Caco-2 (cell line): ENCODE results near the gene GRK4. TPM values are rescaled to one million over a fixed set of nuclear protein-coding genes. Genes with fewer than 3 reads are reported as not detected.

ENCODE experiments used
- BruUV-seq: library from RNA; stranded (reverse); fragments of 400-500 nt; replicated peaks from 2 replicates; lab custom pipeline; 2021; lab: Mats Ljungman, UMichigan
- CTCF ChIA-PET: fragments of 300-600 bp; sonication (Branson Sonifier 250); formaldehyde crosslinking; loops from one replicate; lab custom pipeline; 2022; ENCODE audit warnings: antibody characterized with exemption; lab: Charles Lee
- POLR2A ChIA-PET: fragments of 300-600 bp; sonication (Branson Sonifier 250); formaldehyde crosslinking; loops from one replicate; lab custom pipeline; 2022; ENCODE audit warnings: antibody characterized with exemption; lab: Charles Lee
- DNase-seq, 2 experiments: peaks; one replicate each; pipeline versions ENCODE4 v3.0.0 to v3.0.0-alpha.2; 2020 to 2022
- H3K27me3 ChIP-seq: replicated peaks from 2 replicates; pipeline ENCODE4 v1.6.0; 2011; ENCODE audit warnings: low read length; ENCODE audit not compliant: control insufficient read depth, insufficient read depth
- H3K36me3 ChIP-seq: 2 replicates; pipeline ENCODE4 v1.5.1; 2011; ENCODE audit warnings: low read length; ENCODE audit not compliant: control insufficient read depth, insufficient read depth
- H3K4me1 ChIP-seq: fragments of 250-450 bp; sonication (Bioruptor Pico); 2 replicates; pipeline ENCODE4 v1.5.1; 2020; ENCODE audit warnings: mild to moderate bottlenecking
- H3K4me3 ChIP-seq: 2 replicates; pipeline ENCODE4 v1.5.1; 2011; ENCODE audit warnings: low read depth, mild to moderate bottlenecking, control low read depth, low read length
- H3K9me3 ChIP-seq: fragments of 250-450 bp; sonication (Bioruptor Pico); 2 replicates; pipeline ENCODE4 v1.5.1; 2020; ENCODE audit warnings: mild to moderate bottlenecking, moderate library complexity
- H3K27ac Mint-ChIP-seq: one replicate; pipeline ENCODE4 v1.8.0; 2022; ENCODE audit warnings: mixed read lengths; ENCODE audit not compliant: unreplicated experiment
- H3K27me3 Mint-ChIP-seq: one replicate; pipeline ENCODE4 v1.8.0; 2022; ENCODE audit warnings: mixed read lengths; ENCODE audit not compliant: insufficient read depth, unreplicated experiment
- H3K36me3 Mint-ChIP-seq: one replicate; pipeline ENCODE4 v1.8.0; 2022; ENCODE audit warnings: mild to moderate bottlenecking, mixed read lengths; ENCODE audit not compliant: insufficient read depth, unreplicated experiment
- H3K4me1 Mint-ChIP-seq: one replicate; pipeline ENCODE4 v1.8.0; 2022; ENCODE audit warnings: low read depth, mixed read lengths; ENCODE audit not compliant: unreplicated experiment
- H3K4me3 Mint-ChIP-seq: one replicate; pipeline ENCODE4 v1.8.0; 2022; ENCODE audit warnings: mild to moderate bottlenecking, moderate library complexity, mixed read lengths; ENCODE audit not compliant: unreplicated experiment
- H3K9me3 Mint-ChIP-seq: one replicate; pipeline ENCODE4 v1.8.0; 2022; ENCODE audit warnings: mixed read lengths; ENCODE audit not compliant: unreplicated experiment
- intact Hi-C: fragments of 100-400 bp; cut with micrococcal nuclease; formaldehyde crosslinking; loops from one replicate; pipeline ENCODE4 v1.10.0; 2022; ENCODE audit not compliant: unreplicated experiment
- total RNA-seq: library from RNA; stranded (reverse); gene quantifications from 2 replicates; pipeline ENCODE4 v1.2.3, GENCODE V29; 2022
- TF ChIP-seq, protein P1 (sequence below), 2 experiments: fragments of 200-600 bp in 1 of 2; IDR thresholded peaks; 1 replicate in 1 of 2; 2 replicates in 1 of 2; pipeline versions ENCODE4 v1.5.1 to v1.8.0; 2011 to 2022; ENCODE audit warnings: antibody characterized with exemption in 1 of 2, control low read depth in 1 of 2, inconsistent platforms in 1 of 2, low read depth in 1 of 2, low read length in 1 of 2, mild to moderate bottlenecking in 1 of 2, moderate library complexity in 1 of 2; ENCODE audit not compliant: insufficient read depth in 1 of 2, severe bottlenecking in 1 of 2, unreplicated experiment in 1 of 2

The GRK4 gene
- total RNA-seq, 1 experiment from 2014 or later: 7.1 TPM

DNA sequence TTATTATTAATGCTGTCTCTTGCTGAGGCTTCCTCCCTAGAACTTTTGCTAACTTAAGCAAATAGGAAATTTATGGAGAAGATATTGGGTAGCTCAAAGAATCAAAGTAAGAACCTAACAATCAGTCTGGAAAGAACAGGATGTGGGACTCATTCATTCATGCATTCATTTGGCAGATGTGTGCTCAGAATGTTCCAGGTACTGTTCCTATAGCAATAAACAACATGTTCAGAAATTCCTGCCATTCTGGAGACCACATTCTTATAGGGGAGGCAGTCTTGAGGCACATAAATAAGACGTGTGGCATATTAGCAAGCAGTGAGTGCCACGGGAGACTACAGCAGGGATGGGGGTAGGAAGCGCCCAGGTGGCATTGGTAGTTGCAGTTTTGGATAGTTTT is 5.0 kb downstream of the GRK4 start:
- Mint-ChIP-seq H3K27me3 (no peaks in the 10 kb centered on the region), H3K27ac (peak overlapping the region; percentile 51), H3K9me3 (no peaks in the 10 kb centered on the region), H3K4me3 (no peak overlapping the region), H3K36me3 (peaks cover under 1% of the 10 kb centered on the region), H3K4me1 (peaks cover 10% of the 10 kb centered on the region)
- BruUV-seq: no TSS peak
- ChIA-PET CTCF (no interaction called here), POLR2A (no interaction called here)
- no peaks in the 10 kb centered on the region for H3K27me3 ChIP-seq
- TF ChIP-seq, protein P1, sequence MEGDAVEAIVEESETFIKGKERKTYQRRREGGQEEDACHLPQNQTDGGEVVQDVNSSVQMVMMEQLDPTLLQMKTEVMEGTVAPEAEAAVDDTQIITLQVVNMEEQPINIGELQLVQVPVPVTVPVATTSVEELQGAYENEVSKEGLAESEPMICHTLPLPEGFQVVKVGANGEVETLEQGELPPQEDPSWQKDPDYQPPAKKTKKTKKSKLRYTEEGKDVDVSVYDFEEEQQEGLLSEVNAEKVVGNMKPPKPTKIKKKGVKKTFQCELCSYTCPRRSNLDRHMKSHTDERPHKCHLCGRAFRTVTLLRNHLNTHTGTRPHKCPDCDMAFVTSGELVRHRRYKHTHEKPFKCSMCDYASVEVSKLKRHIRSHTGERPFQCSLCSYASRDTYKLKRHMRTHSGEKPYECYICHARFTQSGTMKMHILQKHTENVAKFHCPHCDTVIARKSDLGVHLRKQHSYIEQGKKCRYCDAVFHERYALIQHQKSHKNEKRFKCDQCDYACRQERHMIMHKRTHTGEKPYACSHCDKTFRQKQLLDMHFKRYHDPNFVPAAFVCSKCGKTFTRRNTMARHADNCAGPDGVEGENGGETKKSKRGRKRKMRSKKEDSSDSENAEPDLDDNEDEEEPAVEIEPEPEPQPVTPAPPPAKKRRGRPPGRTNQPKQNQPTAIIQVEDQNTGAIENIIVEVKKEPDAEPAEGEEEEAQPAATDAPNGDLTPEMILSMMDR (IDR thresholded peaks at IDR 0.05; ENCODE audit: insufficient read depth in 1 of 2, low read depth in 1 of 2, low read length in 1 of 2, severe bottlenecking in 1 of 2, unreplicated experiment in 1 of 2): no peak
- H3K9me3 ChIP-seq: no peaks in the 10 kb centered on the region
- intact Hi-C loops: no loop called here
- no peak overlapping the region for H3K4me3 ChIP-seq
- peaks cover 12% of the 10 kb centered on the region for H3K4me1 ChIP-seq
- no peaks in the 10 kb centered on the region for H3K36me3 ChIP-seq
- no peak for DNase-seq

DNA sequence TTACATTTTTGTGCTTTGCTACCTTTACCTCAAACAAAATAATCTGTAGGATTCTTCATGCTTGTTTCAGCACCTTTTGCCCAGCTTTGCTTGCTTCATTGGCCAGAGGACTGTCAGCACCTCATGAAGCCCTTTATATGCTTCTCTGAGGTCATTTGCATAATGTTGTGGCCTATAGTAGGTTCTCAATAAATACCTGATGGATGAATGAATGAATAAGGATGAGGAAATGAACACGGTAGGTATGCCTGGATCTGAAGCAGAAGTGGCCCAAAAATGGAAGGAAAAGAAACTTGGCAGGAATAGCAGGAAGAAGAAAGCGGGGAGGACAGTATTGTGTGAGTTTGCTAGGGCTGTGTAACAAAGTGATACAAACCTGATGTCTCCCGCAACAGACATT is 7.9 kb downstream of the GRK4 start:
- TF ChIP-seq, protein P1 (IDR thresholded peaks at IDR 0.05; ENCODE audit: insufficient read depth in 1 of 2, low read depth in 1 of 2, low read length in 1 of 2, severe bottlenecking in 1 of 2, unreplicated experiment in 1 of 2): no peak
- Histone ChIP-seq H3K4me3 (no peak overlapping the region), H3K4me1 (peaks cover 14% of the 10 kb centered on the region), H3K9me3 (no peaks in the 10 kb centered on the region), H3K27me3 (no peaks in the 10 kb centered on the region), H3K36me3 (no peaks in the 10 kb centered on the region)
- H3K27me3 Mint-ChIP-seq: no peaks in the 10 kb centered on the region
- H3K27ac Mint-ChIP-seq: no peak overlapping the region
- H3K9me3 Mint-ChIP-seq: no peaks in the 10 kb centered on the region
- no TSS peak for BruUV-seq
- intact Hi-C loops: no loop called here
- H3K4me3 Mint-ChIP-seq: no peak overlapping the region
- H3K4me1 Mint-ChIP-seq: peaks cover 10% of the 10 kb centered on the region
- ChIA-PET CTCF (no interaction called here), POLR2A (no interaction called here)
- no peak for DNase-seq
- H3K36me3 Mint-ChIP-seq: no peaks in the 10 kb centered on the region

DNA sequence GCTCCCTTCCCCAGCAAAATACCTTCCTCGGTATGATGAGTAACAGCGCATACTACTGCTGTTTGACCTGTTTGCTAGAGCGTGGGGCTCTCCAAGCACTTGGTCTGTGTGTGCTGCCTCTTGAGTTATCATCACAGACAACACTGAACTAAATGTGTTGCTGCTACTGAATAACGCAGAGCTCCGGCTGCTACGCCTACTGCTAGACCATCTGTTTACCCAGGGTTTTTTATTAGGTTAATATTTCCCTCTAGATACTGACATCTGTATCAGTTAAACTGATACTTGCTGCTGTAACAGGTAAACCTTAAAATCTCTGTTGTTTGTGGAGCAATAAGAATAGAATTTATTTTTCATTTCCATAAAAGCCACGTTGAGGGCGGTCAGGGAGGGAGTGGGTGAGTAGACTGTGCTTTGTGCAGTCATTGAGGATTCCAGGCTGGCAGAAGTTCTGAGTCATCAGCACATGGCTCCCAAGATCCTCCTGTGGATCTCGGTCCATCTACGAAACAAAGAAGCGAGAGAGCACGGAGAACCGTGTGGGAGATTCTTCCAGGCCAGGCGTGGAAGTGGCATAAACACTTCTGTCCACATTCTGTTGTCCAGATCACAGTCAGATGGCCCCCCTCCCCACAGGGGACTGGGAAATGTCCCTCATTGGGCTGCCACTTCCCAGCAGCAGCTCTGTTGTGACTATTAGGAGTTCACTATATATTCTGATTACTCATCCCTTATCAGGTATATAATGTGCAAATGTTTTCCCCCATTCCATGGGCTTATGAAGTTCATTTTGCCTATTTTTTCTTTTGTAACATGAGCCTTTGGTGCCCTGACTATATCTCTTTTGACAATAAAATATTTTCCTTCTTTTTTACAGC is 14.1 kb downstream of the GRK4 start:
- no peaks in the 10 kb centered on the region for H3K27me3 Mint-ChIP-seq
- H3K27me3 ChIP-seq: no peaks in the 10 kb centered on the region
- BruUV-seq: no TSS peak
- no peaks in the 10 kb centered on the region for H3K9me3 Mint-ChIP-seq
- no peak overlapping the region for H3K4me3 Mint-ChIP-seq
- CTCF ChIA-PET: interaction anchor here (0.6 to 1.2 kb wide), 5 partner anchors 13 to 55 kb away, joined by 3 to 9 read pairs (median 5); no protein-coding TSS in a partner anchor
- peaks cover 15% of the 10 kb centered on the region for H3K4me1 ChIP-seq
- TF ChIP-seq, protein P1 (IDR thresholded peaks at IDR 0.05; ENCODE audit: insufficient read depth in 1 of 2, low read depth in 1 of 2, low read length in 1 of 2, severe bottlenecking in 1 of 2, unreplicated experiment in 1 of 2): no peak
- peaks cover 18% of the 10 kb centered on the region for H3K9me3 ChIP-seq
- intact Hi-C loops: loop anchor here (1.0 kb wide), 1 partner anchor 60 kb away; no protein-coding TSS in a partner anchor
- H3K4me1 Mint-ChIP-seq: no peaks in the 10 kb centered on the region
- H3K27ac Mint-ChIP-seq: peak overlapping the region; percentile 57
- POLR2A ChIA-PET: no interaction called here
- no peaks in the 10 kb centered on the region for H3K36me3 Mint-ChIP-seq
- no peaks in the 10 kb centered on the region for H3K36me3 ChIP-seq
- no peak for DNase-seq
- no peak overlapping the region; the same call in 1 of the 2 replicates for H3K4me3 ChIP-seq
